Measurements from ENCODE around the gene CNPY4. TPM values are rescaled to one million over a fixed set of nuclear protein-coding genes. Genes with fewer than 3 reads are reported as not detected.

The CNPY4 gene
- polyA plus RNA-seq, 1 donor from 2014 or later, result 4.5 TPM

DNA sequence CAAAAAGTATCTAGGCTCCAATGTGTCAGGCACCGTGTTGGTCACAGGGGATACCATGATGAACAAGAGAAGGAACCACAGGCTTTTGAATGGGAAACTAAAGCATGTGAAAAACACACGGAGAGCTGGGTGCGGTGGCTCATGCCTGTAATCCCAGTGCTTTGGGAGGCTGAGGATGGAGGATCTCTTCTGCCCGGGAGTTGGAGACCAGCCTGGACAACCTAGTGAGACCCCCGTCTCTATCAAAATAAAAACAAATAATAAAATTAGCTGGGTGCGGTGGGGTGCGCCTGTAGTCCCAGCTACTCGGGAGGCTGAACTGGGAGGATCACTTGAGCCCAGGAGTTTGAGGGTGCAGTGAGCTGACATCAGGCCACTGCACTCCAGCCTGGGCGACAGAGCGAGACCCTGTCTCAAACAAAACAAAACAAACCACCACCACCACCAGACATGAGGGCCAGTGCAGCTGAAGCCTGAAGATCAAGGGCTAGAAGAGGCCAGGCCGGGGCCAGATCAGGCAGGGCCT, 31.3 kb upstream of the CNPY4 start:
- H3K4me1 Mint-ChIP-seq, result peaks cover 10 to 20% (median 14%) of the 10 kb centered on the region in 3 donors
- H3K9me3 Mint-ChIP-seq, result no peaks in the 10 kb centered on the region
- peak overlapping the region; percentile 84 to 95 (median 94) for H3K4me3 Mint-ChIP-seq
- H3K27ac Mint-ChIP-seq, result peak overlapping the region; percentile 94 to 99 (median 95)
- H3K36me3 Mint-ChIP-seq, result no peaks in the 10 kb centered on the region
- H3K27me3 Mint-ChIP-seq, result peaks cover 2% of the 10 kb centered on the region

DNA sequence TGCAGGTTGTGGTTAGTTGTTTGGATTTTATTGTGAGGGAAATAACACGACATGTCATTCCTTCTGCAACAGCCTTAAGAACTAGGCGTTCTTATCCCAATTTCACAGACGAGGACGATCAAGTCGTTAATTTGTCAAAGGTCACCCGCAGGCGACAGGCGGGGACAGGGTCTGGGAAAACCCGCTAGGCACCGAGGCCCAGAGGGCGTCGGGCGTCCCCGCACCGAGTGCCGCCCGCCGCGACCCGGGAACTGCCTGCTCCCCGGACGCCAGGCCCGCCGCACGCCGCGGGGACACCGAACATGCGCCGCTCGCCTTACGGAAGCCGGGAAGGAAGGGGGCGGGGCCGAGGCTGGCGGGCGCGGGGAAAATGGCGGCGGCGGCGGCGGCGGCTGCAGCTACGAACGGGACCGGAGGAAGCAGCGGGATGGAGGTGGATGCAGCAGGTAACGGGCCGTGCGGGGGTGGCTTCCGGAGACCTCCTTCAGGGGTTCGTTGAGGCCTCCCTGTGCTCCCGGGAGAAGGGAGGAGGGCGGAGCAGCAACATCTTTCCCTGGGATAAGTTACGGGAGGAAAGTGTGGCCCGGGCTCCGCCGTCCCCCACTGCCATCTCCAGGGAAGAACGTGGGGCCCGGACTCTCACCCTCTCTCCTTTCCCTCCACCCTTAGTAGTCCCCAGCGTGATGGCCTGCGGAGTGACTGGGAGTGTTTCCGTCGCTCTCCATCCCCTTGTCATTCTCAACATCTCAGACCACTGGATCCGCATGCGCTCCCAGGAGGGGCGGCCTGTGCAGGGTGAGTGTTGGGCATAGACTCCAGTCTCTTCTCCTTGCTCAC, 30.6 kb upstream of the CNPY4 start, which contains the start of gene COPS6:
Gene COPS6 (plus strand): TSS at position 349 of the 837 bp plus-strand sequence. CDS start 22 bp downstream, at position 371.
- H3K4me3 Mint-ChIP-seq, result peak within 1 kb of the TSS; percentile 84 to 95 (median 94)
- H3K4me1 Mint-ChIP-seq, result peaks cover 10 to 20% (median 14%) of the 10 kb centered on the region in 3 donors
- peaks cover 2% of the 10 kb centered on the region for H3K27me3 Mint-ChIP-seq
- no peaks in the 10 kb centered on the region for H3K9me3 Mint-ChIP-seq
- no peaks in the 10 kb centered on the region for H3K36me3 Mint-ChIP-seq
- peak within 1 kb of the TSS; percentile 94 to 99 (median 95) for H3K27ac Mint-ChIP-seq

DNA sequence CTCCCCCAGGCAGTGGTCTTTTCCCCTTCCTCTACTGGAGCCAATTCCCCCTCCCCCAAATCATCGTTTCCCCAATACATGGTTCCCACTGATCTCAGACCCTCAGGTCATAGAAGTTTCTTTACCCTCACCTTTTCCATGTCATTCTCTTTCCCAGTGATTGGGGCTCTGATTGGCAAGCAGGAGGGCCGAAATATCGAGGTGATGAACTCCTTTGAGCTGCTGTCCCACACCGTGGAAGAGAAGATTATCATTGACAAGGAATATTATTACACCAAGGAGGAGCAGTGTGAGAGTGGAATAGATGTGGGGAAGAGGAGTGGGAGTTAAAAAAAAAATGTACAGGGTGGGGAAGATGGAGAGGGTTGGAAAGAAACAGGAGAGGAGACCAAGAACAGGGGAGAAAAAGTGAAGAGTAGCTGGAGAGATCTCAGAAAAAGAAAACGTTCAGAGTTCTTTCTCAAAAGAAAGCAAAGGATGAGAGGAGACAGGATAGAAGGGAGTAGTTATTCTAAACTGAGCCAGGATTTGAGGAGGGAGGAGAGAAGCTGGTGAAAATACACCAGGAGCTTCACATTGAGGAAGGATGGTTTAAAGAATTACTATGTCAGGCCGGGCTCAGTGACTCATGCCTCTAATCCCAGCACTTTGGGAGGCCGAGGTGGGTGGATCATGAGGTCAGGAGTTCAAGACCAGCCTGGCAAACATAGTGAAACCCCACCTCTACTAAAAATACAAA, 29.8 kb upstream of the CNPY4 start:
- Mint-ChIP-seq H3K9me3 (no peaks in the 10 kb centered on the region), H3K27me3 (peaks cover 2% of the 10 kb centered on the region), H3K27ac (peak overlapping the region; percentile 94 to 99 (median 95)), H3K4me1 (peaks cover 10 to 20% (median 14%) of the 10 kb centered on the region in 3 donors), H3K4me3 (peak overlapping the region; percentile 84 to 95 (median 94)), H3K36me3 (no peaks in the 10 kb centered on the region)

DNA sequence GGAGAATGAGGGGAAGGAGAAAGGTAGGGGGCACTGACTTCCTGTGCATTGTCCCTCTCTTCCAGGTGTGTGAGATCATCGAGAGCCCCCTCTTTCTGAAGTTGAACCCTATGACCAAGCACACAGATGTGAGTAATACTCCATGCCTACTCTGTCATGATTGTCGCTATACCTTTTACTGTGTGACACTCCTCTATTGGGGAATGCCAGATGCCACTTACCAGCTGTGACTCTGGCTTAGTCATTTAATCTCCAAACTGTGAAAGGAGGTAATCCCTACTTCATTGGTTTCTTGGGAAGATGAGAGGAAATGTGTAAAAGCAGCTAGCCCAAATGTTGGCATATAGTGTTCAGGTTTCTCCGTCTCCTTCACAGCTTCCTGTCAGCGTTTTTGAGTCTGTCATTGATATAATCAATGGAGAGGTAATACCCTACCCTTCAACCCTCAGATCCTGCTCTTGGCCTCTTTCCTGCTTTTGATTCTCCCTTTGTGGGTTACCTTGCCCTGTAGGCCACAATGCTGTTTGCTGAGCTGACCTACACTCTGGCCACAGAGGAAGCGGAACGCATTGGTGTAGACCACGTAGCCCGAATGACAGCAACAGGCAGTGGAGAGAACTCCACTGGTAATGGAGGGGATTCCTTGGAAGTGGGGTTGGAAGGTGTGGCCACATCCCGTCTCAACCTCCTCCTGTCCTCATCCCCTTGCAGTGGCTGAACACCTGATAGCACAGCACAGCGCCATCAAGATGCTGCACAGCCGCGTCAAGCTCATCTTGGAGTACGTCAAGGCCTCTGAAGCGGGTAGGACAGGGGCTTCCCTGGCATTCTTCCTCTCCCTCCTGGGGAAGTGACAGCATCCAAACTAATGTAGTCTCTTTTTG, 28.7 kb upstream of the CNPY4 start:
- Mint-ChIP-seq H3K27ac (peak overlapping the region in 1 of 3 donors; percentile 99), H3K27me3 (peaks cover 2% of the 10 kb centered on the region), H3K36me3 (no peaks in the 10 kb centered on the region), H3K4me1 (peaks cover 8 to 20% (median 16%) of the 10 kb centered on the region in 3 donors), H3K4me3 (peak overlapping the region in 2 of 4 donors; percentile 42 to 93), H3K9me3 (no peaks in the 10 kb centered on the region)

DNA sequence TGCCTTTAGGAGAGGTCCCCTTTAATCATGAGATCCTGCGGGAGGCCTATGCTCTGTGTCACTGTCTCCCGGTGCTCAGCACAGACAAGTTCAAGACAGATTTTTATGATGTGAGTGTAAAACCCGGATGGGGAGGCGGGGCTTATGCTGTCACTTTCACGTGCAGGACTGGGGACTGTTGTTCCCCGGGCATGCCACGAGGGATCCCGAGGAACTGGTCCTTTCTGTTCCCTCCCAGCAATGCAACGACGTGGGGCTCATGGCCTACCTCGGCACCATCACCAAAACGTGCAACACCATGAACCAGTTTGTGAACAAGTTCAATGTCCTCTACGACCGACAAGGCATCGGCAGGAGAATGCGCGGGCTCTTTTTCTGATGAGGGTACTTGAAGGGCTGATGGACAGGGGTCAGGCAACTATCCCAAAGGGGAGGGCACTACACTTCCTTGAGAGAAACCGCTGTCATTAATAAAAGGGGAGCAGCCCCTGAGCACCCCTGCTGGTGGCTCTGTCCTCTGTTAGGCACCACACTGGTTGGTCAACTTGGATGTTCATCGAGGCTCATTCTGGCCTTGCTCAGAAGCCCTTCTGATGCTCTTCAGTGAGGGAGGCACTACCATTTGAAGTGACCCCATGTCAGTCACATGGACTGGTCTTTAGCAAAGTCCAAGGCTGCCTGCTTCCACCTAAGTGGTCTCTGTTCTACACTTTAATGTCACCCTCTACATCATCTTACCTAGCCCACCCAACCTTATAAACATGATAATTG, 27.8 kb upstream of the CNPY4 start:
- peaks cover 8 to 20% (median 18%) of the 10 kb centered on the region in 3 donors for H3K4me1 Mint-ChIP-seq
- peaks cover 2% of the 10 kb centered on the region for H3K36me3 Mint-ChIP-seq
- H3K9me3 Mint-ChIP-seq, result no peaks in the 10 kb centered on the region
- peak overlapping the region in 2 of 4 donors; percentile 51 to 93 for H3K4me3 Mint-ChIP-seq
- peak overlapping the region in 2 of 3 donors; percentile 76 to 99 for H3K27ac Mint-ChIP-seq
- H3K27me3 Mint-ChIP-seq, result peaks cover 2% of the 10 kb centered on the region

DNA sequence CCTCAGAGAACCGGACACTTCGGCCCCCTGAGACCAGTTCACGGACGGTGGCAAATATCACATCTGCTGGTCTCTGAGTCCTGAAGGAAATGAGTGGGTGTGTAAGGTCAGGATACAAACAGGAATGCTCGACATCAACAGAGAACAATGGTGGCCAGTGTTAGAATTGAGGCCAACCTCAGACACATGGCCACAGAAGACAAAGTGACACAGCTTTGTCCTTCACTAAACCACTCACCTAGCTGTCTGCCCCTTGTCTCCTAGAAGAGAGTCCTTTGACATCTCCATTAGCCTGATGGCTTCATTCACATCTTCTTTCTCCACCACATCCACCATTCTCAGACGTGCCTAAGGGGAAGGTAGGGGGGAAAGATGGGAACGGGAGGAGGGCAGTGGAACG, 26.4 kb upstream of the CNPY4 start:
- H3K27me3 Mint-ChIP-seq, result peaks cover 2% of the 10 kb centered on the region
- H3K4me3 Mint-ChIP-seq, result peak overlapping the region in 2 of 4 donors; percentile 9 to 93
- H3K27ac Mint-ChIP-seq, result peak overlapping the region in 1 of 3 donors; percentile 99
- no peaks in the 10 kb centered on the region for H3K9me3 Mint-ChIP-seq
- H3K4me1 Mint-ChIP-seq, result peaks cover 13 to 20% (median 16%) of the 10 kb centered on the region in 3 donors
- peaks cover 4% of the 10 kb centered on the region for H3K36me3 Mint-ChIP-seq

DNA sequence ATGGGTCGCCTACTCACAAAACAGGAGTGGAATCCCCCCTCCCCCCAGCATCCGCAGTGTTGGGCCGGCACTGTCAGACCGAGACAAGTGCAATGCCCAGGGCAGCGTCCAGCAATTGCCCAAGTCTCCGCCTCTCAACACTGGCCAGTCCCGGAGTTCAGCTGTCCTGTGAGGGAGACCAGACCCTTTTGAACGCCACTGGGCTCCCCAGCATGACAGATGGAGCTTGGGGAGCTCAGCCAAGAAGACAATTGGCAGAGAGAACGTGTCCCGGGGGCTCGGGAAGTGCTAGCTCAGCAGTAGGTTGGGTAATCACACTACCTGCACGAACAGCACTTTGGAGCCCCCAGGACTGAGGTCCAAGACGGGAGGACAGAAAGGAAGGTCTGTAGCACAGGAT, 25.9 kb upstream of the CNPY4 start:
- Mint-ChIP-seq H3K27ac (peak overlapping the region in 1 of 3 donors; percentile 99), H3K36me3 (peaks cover 4% of the 10 kb centered on the region), H3K4me3 (peak overlapping the region in 1 of 4 donors; percentile 93), H3K9me3 (no peaks in the 10 kb centered on the region), H3K4me1 (peaks cover 12 to 17% (median 16%) of the 10 kb centered on the region in 3 donors), H3K27me3 (peaks cover under 1% of the 10 kb centered on the region)

DNA sequence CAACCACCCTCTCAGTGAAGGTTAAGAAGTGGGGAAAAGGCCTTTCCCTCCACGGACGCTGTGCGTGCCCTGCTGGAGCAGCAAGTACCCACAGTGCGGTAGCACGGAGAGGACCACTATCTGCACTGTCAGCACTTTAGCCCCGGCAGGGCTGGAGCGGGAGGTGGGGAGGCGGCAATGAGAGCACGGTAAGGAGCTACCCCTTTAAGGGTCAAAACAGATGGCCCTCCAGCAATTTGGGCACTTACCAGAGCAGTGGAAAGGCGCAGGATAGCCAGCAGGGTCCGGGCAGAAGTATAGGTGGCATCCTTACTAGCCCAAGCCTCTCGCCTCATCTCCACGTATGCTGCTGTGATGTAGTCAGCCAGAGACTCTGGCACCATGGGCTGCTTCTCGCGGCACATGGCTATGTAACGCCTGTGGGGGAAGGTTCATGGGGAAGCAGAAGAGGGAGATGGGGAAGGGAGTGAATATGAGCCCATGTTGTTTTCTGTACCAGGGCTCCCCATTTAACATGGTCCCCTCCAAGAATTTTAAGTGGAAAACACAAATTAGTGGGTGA, 25.4 kb upstream of the CNPY4 start:
- Mint-ChIP-seq H3K4me3 (peak overlapping the region in 1 of 4 donors; percentile 93), H3K27ac (peak overlapping the region in 1 of 3 donors; percentile 99), H3K36me3 (peaks cover 4% of the 10 kb centered on the region), H3K9me3 (no peaks in the 10 kb centered on the region), H3K4me1 (peaks cover 12 to 21% (median 16%) of the 10 kb centered on the region in 3 donors), H3K27me3 (no peaks in the 10 kb centered on the region)

DNA sequence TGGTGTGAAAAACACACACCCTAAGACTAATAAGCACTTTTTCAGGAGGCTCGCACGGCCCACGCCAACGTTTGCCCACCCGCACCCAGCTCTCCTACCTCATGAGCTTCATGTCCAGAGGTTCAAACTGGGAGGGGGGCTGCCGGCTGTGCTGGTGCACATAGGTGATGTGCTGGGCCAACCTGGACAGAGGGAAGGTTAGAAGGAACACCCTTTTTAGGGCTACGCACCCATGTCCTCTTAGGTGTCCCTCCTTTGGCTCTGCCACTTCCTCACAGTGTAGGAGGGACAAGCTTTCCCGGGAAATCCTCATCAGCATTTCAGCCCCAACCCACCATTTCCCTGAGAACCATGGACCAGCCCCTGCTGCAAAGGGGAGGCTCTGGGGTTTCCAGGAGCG, 24.1 kb upstream of the CNPY4 start:
- Mint-ChIP-seq H3K36me3 (peaks cover 4% of the 10 kb centered on the region), H3K4me3 (peak overlapping the region in 2 of 4 donors; percentile 25 to 93), H3K9me3 (no peaks in the 10 kb centered on the region), H3K4me1 (peaks cover 10 to 23% (median 16%) of the 10 kb centered on the region in 3 donors), H3K27me3 (no peaks in the 10 kb centered on the region), H3K27ac (peak overlapping the region in 1 of 3 donors; percentile 82)

DNA sequence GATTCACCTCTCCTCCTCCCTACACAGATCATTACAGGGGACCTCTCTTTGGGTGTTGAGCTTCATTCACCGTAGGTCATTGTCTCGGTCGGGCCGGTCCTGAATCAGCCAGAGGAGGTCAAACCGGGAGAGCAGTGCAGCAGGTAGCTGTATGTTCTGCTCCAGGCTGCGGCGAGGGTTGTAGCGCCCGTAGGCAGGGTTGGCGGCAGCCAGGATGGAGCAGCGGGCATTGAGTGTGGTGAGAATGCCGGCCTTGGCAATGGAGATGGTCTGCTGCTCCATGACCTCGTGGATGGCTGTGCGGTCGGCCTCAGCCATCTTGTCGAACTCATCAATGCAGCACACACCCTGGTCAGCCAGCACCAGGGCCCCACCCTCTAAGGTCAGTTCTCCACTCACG, 23.7 kb upstream of the CNPY4 start:
- Mint-ChIP-seq H3K9me3 (no peaks in the 10 kb centered on the region), H3K36me3 (peaks cover 4% of the 10 kb centered on the region), H3K4me1 (peaks cover 12 to 20% (median 16%) of the 10 kb centered on the region in 3 donors), H3K27me3 (no peaks in the 10 kb centered on the region), H3K27ac (peak overlapping the region in 2 of 3 donors; percentile 31 to 82), H3K4me3 (peak overlapping the region in 1 of 4 donors; percentile 93)

DNA sequence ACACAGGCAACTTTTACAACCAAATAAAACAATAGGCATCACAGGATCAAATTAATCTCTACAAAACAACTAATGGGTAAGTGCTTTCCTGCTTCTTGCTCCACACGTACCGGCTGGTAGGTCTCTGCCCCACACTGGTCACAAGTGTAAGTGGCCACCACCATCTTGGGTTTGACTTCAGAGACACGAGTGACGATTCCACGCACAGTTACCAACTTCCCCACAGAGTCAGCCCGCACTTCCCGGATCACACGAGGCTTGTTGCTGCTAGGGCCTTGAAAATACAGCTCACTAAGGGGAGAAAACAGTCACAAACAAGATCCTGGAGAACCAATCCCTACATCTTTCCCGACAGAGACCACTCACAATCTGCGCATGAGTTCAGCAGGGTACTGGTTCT, 20.5 kb upstream of the CNPY4 start:
- H3K27ac Mint-ChIP-seq, result peak overlapping the region; percentile 37 to 100 (median 83)
- peaks cover 16 to 25% (median 17%) of the 10 kb centered on the region in 3 donors for H3K4me1 Mint-ChIP-seq
- no peaks in the 10 kb centered on the region for H3K27me3 Mint-ChIP-seq
- H3K36me3 Mint-ChIP-seq, result peaks cover 4% of the 10 kb centered on the region
- peak overlapping the region; percentile 10 to 97 (median 62) for H3K4me3 Mint-ChIP-seq
- H3K9me3 Mint-ChIP-seq, result no peaks in the 10 kb centered on the region

DNA sequence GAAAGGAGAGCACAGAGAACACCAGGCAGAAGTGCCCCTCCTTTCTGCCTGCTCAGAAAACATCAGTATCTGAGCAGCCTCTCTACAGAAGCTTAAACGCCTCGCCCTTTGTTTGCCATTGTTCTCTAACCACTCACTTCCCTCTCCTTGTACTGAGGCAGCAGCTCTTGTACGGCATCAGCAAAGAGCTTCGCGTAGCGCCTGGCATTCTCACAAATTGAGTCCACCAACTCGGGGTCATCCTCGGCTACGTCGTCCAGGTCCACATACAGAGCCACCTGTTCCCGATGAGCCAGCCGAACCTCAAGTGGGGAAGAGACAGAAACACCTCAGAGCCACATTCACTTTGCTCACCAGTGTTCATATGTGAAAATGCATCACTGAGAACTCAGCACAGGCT, 20.0 kb upstream of the CNPY4 start:
- Mint-ChIP-seq H3K27ac (peak overlapping the region; percentile 98 to 100 (median 99)), H3K9me3 (no peaks in the 10 kb centered on the region), H3K36me3 (peaks cover 4% of the 10 kb centered on the region), H3K27me3 (no peaks in the 10 kb centered on the region), H3K4me1 (peaks cover 16 to 25% (median 19%) of the 10 kb centered on the region in 3 donors), H3K4me3 (peak overlapping the region; percentile 93 to 99 (median 98))

DNA sequence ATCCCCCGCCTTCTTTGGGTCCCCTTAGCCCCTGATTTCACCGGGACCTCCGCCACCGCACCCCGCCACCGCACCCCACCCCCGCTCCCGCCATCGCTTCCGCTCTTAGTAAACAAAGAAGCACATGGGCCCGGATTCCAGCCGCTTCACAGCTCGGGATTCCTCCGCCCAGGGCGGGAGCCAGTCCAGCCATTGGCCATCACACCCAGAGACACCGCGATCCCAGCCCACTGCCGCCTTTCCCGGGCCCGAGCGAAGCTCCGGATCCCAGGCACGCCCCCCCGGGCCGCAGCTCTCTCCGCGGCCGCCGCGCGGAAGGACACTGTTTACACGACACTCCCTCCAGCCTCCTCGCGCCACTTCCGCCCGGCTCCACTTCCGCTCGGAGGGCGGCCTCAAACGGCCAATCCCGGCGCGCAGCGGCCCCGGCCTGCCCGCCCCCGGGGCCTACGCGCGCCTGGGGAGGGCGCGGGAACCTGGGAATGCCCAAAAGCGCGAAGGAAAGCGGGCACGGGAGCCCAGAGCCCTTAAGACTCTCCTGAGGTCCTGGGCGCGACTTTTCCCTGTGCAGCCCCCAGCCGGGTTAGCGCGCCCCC, 18.9 kb upstream of the CNPY4 start:
- H3K9me3 Mint-ChIP-seq, result no peaks in the 10 kb centered on the region
- no peaks in the 10 kb centered on the region for H3K27me3 Mint-ChIP-seq
- peaks cover 16 to 25% (median 19%) of the 10 kb centered on the region in 3 donors for H3K4me1 Mint-ChIP-seq
- peak overlapping the region; percentile 93 to 99 (median 98) for H3K4me3 Mint-ChIP-seq
- peaks cover 4% of the 10 kb centered on the region for H3K36me3 Mint-ChIP-seq
- H3K27ac Mint-ChIP-seq, result peak overlapping the region; percentile 98 to 100 (median 99)

Data from IgD-negative memory B cell (primary cell).